ENCODE data around the gene CHST11.

- no peak for TF ChIP-seq CTCF (IDR thresholded peaks at IDR 0.05)
- no peak for TF ChIP-seq ZFX (IDR thresholded peaks at IDR 0.05; ENCODE audit: borderline replicate concordance)
Measured at GRCh38 chr12:104515899-104516298, 59.2 kb downstream of the CHST11 start.

Data from 22Rv1 (cell line).